ENCODE measurements around the gene GINS1.

Gene GINS1

DNA sequence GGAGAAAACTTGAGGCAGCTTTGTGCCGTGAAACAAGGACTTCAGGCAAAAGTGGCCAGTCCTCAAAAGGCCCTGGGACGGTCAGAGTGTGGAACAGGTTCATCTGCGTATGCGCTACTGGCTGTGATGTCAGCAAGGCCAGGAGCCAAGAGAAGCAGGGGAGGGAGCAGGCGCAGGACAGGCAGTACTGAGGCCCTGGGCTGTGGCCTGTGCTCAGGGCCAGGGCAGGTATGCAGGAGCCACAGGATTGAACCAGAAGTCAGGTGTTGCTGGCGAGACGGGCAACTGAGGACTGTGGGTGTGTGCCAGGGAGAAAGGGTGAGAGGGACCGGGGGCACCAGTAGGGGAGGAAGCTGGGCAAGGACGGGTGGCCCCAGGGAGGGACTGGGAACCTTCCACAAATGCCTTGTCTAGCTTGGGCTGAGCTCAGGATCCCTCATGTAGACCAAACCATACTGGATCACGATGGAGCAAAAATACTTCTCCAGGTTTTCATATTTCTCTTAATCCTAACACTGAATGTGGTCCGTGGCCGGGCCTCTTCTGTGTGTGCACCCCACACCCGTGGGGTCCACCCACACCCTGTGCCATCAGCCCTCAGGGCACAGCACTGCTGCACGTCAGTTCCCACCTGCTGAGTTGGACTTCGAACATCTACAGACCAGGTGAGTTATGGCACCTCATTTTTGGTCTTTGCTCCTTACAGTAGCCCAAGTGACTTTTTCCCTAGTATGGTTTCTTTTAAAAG lies 46.9 kb downstream of the GINS1 start:
- no peak overlapping the region for H3K4me3 ChIP-seq (replicated peaks; ENCODE audit: low read depth, low read length)
- DNase-seq (ENCODE audit: low read depth), result no peak
- TF ChIP-seq, protein P1, sequence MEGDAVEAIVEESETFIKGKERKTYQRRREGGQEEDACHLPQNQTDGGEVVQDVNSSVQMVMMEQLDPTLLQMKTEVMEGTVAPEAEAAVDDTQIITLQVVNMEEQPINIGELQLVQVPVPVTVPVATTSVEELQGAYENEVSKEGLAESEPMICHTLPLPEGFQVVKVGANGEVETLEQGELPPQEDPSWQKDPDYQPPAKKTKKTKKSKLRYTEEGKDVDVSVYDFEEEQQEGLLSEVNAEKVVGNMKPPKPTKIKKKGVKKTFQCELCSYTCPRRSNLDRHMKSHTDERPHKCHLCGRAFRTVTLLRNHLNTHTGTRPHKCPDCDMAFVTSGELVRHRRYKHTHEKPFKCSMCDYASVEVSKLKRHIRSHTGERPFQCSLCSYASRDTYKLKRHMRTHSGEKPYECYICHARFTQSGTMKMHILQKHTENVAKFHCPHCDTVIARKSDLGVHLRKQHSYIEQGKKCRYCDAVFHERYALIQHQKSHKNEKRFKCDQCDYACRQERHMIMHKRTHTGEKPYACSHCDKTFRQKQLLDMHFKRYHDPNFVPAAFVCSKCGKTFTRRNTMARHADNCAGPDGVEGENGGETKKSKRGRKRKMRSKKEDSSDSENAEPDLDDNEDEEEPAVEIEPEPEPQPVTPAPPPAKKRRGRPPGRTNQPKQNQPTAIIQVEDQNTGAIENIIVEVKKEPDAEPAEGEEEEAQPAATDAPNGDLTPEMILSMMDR (IDR thresholded peaks at IDR 0.05; ENCODE audit: low read length, missing control alignments), result no peak

DNA sequence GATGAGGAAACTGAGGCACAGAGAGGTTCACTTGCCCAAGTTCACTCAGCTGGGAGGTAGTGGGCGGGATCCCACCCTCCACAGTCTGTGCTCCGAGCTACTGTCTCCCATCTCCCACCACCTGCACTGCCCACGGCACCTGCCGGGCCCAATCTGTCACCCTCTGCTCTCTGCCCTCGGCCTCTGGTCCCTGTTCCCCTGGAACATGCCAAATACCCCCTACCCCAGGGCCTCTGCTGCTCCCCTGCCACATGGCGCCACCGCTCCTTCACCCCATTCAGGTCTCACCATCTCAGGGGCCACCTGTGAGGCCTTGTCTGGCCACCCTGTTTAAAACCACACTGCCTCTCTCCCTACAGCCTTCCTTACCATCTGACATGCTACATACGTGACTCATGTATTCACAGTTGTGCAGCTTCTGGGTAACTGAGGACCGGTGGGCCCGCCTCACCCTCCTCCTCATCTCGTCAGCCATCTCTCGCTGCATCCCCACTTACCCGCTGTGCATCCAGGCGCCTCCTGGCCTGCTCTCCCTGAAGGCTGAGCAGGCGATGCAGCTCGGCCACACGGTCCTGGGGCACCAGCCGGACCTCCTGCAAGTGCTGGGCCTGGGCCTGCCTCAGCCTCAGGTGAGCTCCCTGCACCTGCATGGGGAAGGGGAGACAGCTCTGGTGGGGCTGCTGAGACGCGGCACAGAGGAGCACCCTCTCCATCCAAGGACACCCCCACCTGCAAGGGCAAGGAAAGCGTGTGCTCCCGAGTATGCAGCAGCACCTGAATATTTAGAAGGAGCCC lies 50.6 kb downstream of the GINS1 start:
- TF ChIP-seq, protein P1 (IDR thresholded peaks at IDR 0.05; ENCODE audit: low read length, missing control alignments), result no peak
- no peak overlapping the region for H3K4me3 ChIP-seq (replicated peaks; ENCODE audit: low read depth, low read length)
- no peak for DNase-seq (ENCODE audit: low read depth)

DNA sequence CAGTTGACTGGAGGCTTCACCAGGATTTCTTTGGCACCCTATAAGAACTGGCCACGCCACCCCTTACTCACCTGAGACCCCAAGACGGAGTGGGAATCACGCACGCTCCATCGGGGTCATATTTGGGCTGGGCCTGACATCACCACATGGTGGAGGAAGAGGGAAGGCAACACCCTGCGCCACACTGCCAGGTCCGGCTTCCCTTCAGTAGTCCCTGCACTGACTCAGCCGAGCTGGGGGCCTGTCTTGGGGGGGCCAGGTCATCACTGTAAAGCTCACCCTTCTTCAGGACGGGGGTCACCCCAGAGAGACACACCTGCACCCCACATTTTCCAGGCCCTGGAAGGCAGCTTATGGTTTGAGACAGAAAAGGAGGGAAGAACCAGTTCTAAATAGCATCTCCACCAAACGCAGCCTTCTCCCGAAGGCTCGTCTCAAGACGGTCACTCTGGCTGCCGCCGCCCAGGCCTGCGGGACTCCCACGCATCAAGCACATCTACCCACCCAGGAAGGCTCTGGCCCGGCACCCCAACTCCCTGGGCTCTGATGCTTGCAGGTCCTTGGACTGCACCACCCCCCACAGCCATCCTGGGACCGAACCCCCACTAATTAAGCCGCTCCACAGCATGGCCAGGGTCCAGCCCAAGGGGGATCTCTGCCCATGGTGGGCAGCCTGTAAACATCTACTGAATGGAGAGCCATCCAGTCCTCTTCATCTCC lies 51.8 kb downstream of the GINS1 start:
- DNase-seq (ENCODE audit: low read depth), result no peak
- no peak overlapping the region for H3K4me3 ChIP-seq (replicated peaks; ENCODE audit: low read depth, low read length)
- TF ChIP-seq, protein P1 (IDR thresholded peaks at IDR 0.05; ENCODE audit: low read length, missing control alignments), result no peak

DNA sequence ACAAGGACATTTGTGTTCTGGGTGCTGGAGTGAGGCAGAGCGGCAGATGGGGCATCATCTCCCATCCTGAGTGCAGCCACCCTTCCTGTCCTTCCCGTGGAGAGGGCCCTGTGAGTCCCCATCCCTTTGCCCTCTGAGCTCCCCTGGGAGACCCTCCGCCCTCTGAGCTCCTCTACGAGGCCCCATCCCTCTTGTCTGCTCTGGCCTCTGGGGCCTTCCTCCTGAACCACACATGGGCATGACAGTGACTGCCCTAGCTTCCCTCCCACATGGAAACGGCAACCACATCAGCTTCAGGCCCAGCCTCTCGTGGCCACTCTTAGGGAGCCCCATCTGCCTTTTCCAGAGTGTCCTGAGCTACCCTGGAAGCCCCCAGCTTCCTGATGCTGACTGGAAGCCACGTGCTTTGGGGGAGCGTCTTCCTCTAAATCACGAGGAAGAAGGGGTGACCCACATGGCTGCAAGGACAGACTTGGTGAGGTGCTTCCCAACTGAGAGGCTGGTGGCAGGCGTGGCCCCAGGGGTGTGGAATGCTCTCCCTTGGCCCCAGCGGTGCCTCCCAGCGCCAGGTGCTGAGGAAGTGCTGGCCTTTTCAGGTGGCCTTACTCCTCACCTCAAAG lies 52.6 kb downstream of the GINS1 start:
- no peak for DNase-seq (ENCODE audit: low read depth)
- TF ChIP-seq, protein P1 (IDR thresholded peaks at IDR 0.05; ENCODE audit: low read length, missing control alignments), result no peak
- H3K4me3 ChIP-seq (replicated peaks; ENCODE audit: low read depth, low read length), result no peak overlapping the region

DNA sequence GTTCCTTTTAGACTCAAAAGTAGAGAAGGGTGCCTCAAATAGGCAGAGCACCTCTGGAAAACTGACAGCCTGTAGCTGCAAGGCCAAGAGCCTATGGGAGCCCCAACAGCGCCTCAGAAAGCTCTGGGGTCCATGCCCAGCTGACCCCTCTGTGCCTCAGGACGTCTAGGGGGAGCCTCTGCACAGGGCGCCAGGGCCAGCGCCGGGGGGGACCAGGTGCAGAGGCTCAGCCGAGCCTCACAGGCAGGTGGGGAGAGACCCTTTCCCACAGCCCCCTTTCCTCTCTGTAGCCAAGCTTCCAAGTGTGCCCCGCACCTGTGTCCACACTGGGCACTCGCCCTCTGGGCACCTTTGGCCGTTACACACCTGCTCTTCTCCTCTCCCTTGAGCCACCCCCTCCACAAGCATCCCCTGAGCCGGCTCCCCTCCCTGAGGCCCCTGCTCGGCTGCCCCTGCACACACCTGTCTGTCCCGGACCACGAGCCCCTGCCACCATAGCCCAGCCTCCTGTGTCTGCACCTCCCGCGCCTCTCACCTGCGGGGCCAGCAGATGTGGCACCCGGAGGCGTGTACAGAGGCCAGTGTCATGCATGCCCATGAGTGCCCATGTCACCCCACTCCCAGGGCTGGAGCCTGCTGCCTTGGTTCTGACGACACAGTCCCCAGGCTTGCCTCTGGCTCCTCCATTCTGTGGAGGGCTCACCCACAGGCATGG lies 53.2 kb downstream of the GINS1 start:
- DNase-seq (ENCODE audit: low read depth), result no peak
- TF ChIP-seq, protein P1 (IDR thresholded peaks at IDR 0.05; ENCODE audit: low read length, missing control alignments), result no peak
- H3K4me3 ChIP-seq (replicated peaks; ENCODE audit: low read depth, low read length), result no peak overlapping the region

DNA sequence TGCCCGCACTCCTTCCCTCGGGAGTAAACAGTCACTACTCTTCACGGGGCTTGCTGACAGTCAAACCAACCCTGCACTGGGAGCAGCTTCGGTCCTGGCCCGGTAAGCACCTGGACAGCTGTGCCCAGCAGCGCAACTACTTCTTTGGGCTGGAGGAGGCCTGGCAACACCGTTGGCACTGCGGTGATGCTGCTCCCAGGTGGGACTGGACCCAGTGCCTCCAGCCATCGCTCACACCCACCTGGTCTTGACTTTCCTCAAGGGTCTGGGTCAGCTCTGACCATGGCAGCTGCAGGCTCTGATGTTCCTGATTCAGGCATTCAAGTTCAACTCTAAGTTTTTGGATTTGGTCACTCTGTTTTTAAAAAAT lies 53.8 kb downstream of the GINS1 start:
- TF ChIP-seq, protein P1 (IDR thresholded peaks at IDR 0.05; ENCODE audit: low read length, missing control alignments), result no peak
- no peak for DNase-seq (ENCODE audit: low read depth)

More for the DNA sequence above, 53.8 kb downstream of the GINS1 start:
- no peak overlapping the region for H3K4me3 ChIP-seq (replicated peaks; ENCODE audit: low read depth, low read length)

Measured in fibroblast of pulmonary artery (primary cell).